Natural killer cell (primary cell): ENCODE results near the gene TOPORS. TPM values are rescaled to one million over a fixed set of nuclear protein-coding genes. Genes with fewer than 3 reads are reported as not detected.
A peak's percentile ranks its signal among the peaks of the same experiment; 100 is the strongest.
"Not testable (repeated sequence)": the region's sequence is repeated elsewhere in the genome, so short reads cannot be mapped to it uniquely, and the experiment has no call there.

ENCODE experiments used
- ATAC-seq, 3 donors: fragments of 150-1000 bp in 2 of 3; fragments of 200-7000 bp in 1 of 3; cut with Tn5 transposase; 1 replicate in 1 of 3; 2 replicates in 2 of 3; pipeline ENCODE4 v1.10.0; 2021; ENCODE audit warnings: mild to moderate bottlenecking in 2 of 3, moderate library complexity in 2 of 3
- DNase-seq, 2 donors: peaks; one replicate each; pipeline versions ENCODE4 v3.0.0 to v3.0.0-alpha.2; 2013 to 2021; ENCODE audit warnings: mixed read lengths in 1 of 2
- H3K27ac ChIP-seq: one replicate; pipeline ENCODE4 v1.5.1; 2013; ENCODE audit warnings: mild to moderate bottlenecking, low read length
- H3K27me3 ChIP-seq: one replicate; pipeline ENCODE4 v1.6.1; 2013; ENCODE audit warnings: low read length; ENCODE audit not compliant: control insufficient read depth, insufficient read depth
- H3K36me3 ChIP-seq: one replicate; pipeline ENCODE4 v1.6.1; 2013; ENCODE audit warnings: low read length; ENCODE audit not compliant: control insufficient read depth, insufficient read depth
- H3K4me1 ChIP-seq: one replicate; pipeline ENCODE4 v1.6.1; 2013; ENCODE audit warnings: low read length; ENCODE audit not compliant: control insufficient read depth, insufficient read depth
- H3K4me3 ChIP-seq: one replicate; pipeline ENCODE4 v1.5.1; 2013; ENCODE audit warnings: low read length
- H3K9me3 ChIP-seq: one replicate; pipeline ENCODE4 v1.6.1; 2013; ENCODE audit warnings: low read length; ENCODE audit not compliant: control insufficient read depth, insufficient read depth
- H3K27ac Mint-ChIP-seq, 2 donors: one replicate each; pipeline ENCODE4 v1.8.0; 2022; ENCODE audit warnings: mild to moderate bottlenecking in 2 of 2, mixed read lengths in 2 of 2, moderate library complexity in 1 of 2
- H3K27me3 Mint-ChIP-seq, 2 donors: one replicate each; pipeline ENCODE4 v1.8.0; 2022; ENCODE audit warnings: low read depth in 2 of 2, mixed read lengths in 2 of 2
- H3K36me3 Mint-ChIP-seq: one replicate; pipeline ENCODE4 v1.8.0; 2022; ENCODE audit warnings: mixed read lengths
- H3K4me1 Mint-ChIP-seq, 2 donors: one replicate each; pipeline ENCODE4 v1.8.0; 2022; ENCODE audit warnings: mixed read lengths in 2 of 2
- H3K4me3 Mint-ChIP-seq: one replicate; pipeline ENCODE4 v1.8.0; 2022; ENCODE audit warnings: mild to moderate bottlenecking, moderate library complexity, mixed read lengths
- H3K9me3 Mint-ChIP-seq, 2 donors: one replicate each; pipeline ENCODE4 v1.8.0; 2022; ENCODE audit warnings: mixed read lengths in 2 of 2
- WGBS: methylation state at CpG from one replicate; pipeline ENCODE4 v1.1.7; 2013; ENCODE audit warnings: missing lambda C conversion rate; ENCODE audit not compliant: insufficient coverage; 5-methylcytosine and 5-hydroxymethylcytosine counted together
- intact Hi-C: fragments of 100-400 bp; cut with micrococcal nuclease; formaldehyde crosslinking; loops from one replicate; pipeline ENCODE4 v1.14.2; 2022
- total RNA-seq, 4 donors: library from RNA; stranded (reverse); fragments of 120-200 nt in 1 of 4; gene quantifications; one replicate each; pipeline versions ENCODE4 v1.2.3 to v1.2.4, GENCODE V29; 2013 to 2022
- TF ChIP-seq, protein P1 (sequence below): fragments of 200-600 bp; IDR thresholded peaks from one replicate; pipeline ENCODE4 v1.8.0; 2022; ENCODE audit warnings: antibody characterized with exemption

TOPORS gene
- total RNA-seq, 3 donors from 2014 or later (not counting 1 experiment from before 2014, with no cell fraction given) = 27.5 to 30.4 (median 29.8) TPM

DNA sequence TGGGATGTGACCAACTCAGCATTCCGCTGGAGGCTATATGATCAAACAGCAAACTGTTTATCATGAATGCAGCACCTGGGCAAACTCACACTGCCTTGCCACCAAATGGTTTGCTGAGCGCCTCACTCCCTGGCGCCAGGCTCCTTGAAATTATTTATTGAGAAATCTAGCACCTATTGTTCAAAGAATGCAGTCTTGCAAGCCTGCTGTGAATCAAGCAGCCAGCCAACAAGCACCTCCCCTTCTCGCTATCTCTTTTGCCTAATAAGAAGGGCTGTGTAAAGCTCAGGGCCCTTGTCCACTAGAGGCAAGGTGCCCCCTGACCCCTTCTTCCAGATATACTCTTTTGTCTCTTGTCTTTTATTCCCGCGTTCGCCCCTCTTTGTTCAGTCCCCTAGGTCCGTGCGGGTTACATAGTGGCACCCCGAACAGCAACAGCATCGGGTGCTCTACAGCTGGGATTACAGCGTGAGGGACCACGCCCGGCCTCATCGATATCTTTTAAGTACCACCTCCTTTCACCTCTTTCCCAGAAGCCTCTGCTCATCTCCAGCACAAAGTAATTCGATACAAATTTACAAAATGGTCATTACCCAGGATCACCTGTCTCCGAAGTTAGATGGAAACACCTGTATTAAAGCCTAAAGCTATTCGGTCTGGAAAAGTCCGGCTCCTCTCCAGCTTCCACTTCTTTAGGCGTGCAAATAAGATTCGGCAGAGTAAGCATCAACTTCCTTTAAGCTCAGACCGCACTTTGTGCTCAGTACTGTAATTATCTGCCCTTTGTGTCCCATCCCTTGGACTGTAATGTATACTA, 27.3 kb downstream of the TOPORS start:
- peak overlapping the region; percentile 87 for H3K27ac ChIP-seq
- peaks cover 12% of the 10 kb centered on the region for H3K4me1 ChIP-seq
- Mint-ChIP-seq H3K4me3 (peak overlapping the region; percentile 93), H3K4me1 (peaks cover 56 to 59% of the 10 kb centered on the region in 2 donors), H3K9me3 (no peaks in the 10 kb centered on the region), H3K36me3 (no peaks in the 10 kb centered on the region), H3K27me3 (no peaks in the 10 kb centered on the region), H3K27ac (peak overlapping the region; percentile 79 to 96)
- H3K36me3 ChIP-seq = no peaks in the 10 kb centered on the region
- intact Hi-C loops = no loop called here
- H3K4me3 ChIP-seq = peak overlapping the region; percentile 92
- TF ChIP-seq, protein P1, sequence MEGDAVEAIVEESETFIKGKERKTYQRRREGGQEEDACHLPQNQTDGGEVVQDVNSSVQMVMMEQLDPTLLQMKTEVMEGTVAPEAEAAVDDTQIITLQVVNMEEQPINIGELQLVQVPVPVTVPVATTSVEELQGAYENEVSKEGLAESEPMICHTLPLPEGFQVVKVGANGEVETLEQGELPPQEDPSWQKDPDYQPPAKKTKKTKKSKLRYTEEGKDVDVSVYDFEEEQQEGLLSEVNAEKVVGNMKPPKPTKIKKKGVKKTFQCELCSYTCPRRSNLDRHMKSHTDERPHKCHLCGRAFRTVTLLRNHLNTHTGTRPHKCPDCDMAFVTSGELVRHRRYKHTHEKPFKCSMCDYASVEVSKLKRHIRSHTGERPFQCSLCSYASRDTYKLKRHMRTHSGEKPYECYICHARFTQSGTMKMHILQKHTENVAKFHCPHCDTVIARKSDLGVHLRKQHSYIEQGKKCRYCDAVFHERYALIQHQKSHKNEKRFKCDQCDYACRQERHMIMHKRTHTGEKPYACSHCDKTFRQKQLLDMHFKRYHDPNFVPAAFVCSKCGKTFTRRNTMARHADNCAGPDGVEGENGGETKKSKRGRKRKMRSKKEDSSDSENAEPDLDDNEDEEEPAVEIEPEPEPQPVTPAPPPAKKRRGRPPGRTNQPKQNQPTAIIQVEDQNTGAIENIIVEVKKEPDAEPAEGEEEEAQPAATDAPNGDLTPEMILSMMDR = no peak
- peak in 1 of 2 donors; percentile 49 for DNase-seq
- H3K9me3 ChIP-seq = no peaks in the 10 kb centered on the region
- H3K27me3 ChIP-seq = no peaks in the 10 kb centered on the region
- WGBS = 28% methylated on average over 22 of the region's 22 CpGs
- peak in 2 of 3 donors; percentile 5 to 16 for ATAC-seq

DNA sequence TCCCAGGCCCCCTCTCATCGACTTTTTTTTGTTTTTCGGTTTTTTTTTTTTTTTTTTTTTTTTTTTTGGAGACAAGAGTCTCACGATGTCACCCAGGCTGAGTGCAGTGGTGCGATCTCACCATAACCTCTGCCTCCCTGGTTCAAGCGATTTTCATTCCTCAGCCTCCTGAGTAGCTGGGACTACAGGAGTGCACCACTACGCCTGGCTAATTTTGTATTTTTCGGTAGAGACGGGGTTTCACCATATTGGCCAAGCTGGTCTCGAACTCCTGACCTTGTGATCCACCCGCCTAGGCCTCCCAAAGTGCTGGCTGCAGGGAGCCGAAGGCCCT, 27.9 kb downstream of the TOPORS start:
- H3K36me3 ChIP-seq, H3K9me3 Mint-ChIP-seq, H3K36me3 Mint-ChIP-seq, H3K27me3 ChIP-seq, ATAC-seq, intact Hi-C loops, H3K27ac ChIP-seq, H3K27me3 Mint-ChIP-seq, H3K9me3 ChIP-seq: not testable (repeated sequence)
- peak overlapping the region; percentile 92 for H3K4me3 ChIP-seq
- H3K27ac Mint-ChIP-seq = peak overlapping the region; percentile 79 to 96
- peaks cover 12% of the 10 kb centered on the region for H3K4me1 ChIP-seq
- WGBS = 96% methylated on average over 11 of the region's 11 CpGs
- peaks cover 56 to 59% of the 10 kb centered on the region in 2 donors for H3K4me1 Mint-ChIP-seq
- peak overlapping the region; percentile 93 for H3K4me3 Mint-ChIP-seq
- peak in 1 of 2 donors; percentile 20 for DNase-seq

DNA sequence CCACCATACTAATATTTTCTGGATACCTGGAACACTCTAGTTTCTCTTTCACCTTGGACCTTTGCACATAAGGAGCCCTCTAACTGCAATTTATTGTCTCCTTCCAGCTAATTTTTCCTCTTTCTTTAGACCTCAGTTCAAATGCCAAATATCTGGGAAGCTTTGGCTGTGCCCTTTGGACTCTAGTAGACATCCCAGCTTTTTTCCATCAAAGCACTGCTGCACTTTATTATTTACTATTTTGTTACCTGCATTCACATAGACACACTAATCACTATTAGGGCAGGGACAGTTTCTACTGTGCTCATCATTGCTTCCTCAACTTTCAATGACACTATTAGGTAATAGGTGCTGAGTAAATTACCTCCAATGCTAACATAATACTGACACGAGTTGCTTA, 28.5 kb downstream of the TOPORS start:
- WGBS = no CpG with 5 or more reads among the region's 1 CpG
- ATAC-seq (no peak), DNase-seq (no peak)
- peaks cover 12% of the 10 kb centered on the region for H3K4me1 ChIP-seq
- H3K4me3 ChIP-seq = no peak overlapping the region
- H3K9me3 ChIP-seq = no peaks in the 10 kb centered on the region
- H3K4me1 Mint-ChIP-seq = peaks cover 56 to 59% of the 10 kb centered on the region in 2 donors
- TF ChIP-seq, protein P1 = no peak
- H3K27ac ChIP-seq = no peak overlapping the region
- intact Hi-C loops = no loop called here
- no peaks in the 10 kb centered on the region for H3K9me3 Mint-ChIP-seq
- H3K36me3 ChIP-seq = no peaks in the 10 kb centered on the region
- H3K27me3 ChIP-seq = no peaks in the 10 kb centered on the region
- no peaks in the 10 kb centered on the region for H3K27me3 Mint-ChIP-seq
- H3K4me3 Mint-ChIP-seq = peak overlapping the region; percentile 93
- H3K36me3 Mint-ChIP-seq = no peaks in the 10 kb centered on the region
- H3K27ac Mint-ChIP-seq = peak overlapping the region; percentile 79 to 96

DNA sequence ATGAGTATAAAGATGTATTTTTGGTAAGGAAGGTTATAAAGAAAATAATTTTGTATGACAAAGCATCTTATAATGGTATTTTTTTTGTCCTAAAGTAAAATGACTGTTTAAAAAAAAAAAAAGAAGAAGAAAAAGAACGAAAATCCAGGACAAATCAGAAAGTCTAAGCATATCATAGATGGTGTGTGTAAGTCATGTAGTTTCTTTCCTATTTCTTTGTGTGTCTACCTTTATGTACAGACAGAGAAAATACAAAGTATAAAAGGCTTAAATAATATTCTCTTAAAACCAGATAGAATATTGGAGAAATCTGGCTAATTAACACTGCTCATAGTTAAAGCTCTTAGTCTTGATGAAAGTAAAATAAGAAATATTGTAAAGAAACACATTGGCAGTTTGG, 34.1 kb downstream of the TOPORS start:
- H3K4me1 ChIP-seq = no peaks in the 10 kb centered on the region
- DNase-seq = no peak
- TF ChIP-seq, protein P1 = no peak
- H3K27me3 Mint-ChIP-seq = no peaks in the 10 kb centered on the region
- H3K9me3 Mint-ChIP-seq = no peaks in the 10 kb centered on the region
- H3K4me3 ChIP-seq = no peak overlapping the region
- no peak for ATAC-seq
- H3K36me3 Mint-ChIP-seq = peaks cover 6% of the 10 kb centered on the region
- WGBS = no CpG with 5 or more reads among the region's 1 CpG
- no peaks in the 10 kb centered on the region for H3K36me3 ChIP-seq
- peaks cover 55 to 58% of the 10 kb centered on the region in 2 donors for H3K4me1 Mint-ChIP-seq
- H3K27ac Mint-ChIP-seq = peak overlapping the region in 1 of 2 donors; percentile 56
- H3K27ac ChIP-seq = no peak overlapping the region
- intact Hi-C loops = no loop called here
- no peak overlapping the region for H3K4me3 Mint-ChIP-seq
- no peaks in the 10 kb centered on the region for H3K27me3 ChIP-seq
- no peaks in the 10 kb centered on the region for H3K9me3 ChIP-seq
